Stimulated activated memory B cell treated with anti-CD40 and anti-IgM and Interleukin-4, amounts not matched to agents 10 μg/mL and 1 μg/mL and 100 μg/mL, for 72 hours (primary cell): ENCODE measurements around the gene PTTG2.
"Not testable (repeated sequence)": the region's sequence is repeated elsewhere in the genome, so short reads cannot be mapped to it uniquely, and the experiment has no call there.

ENCODE experiments used
- ATAC-seq: fragments of 150-1000 bp; cut with Tn5 transposase; 2 replicates; pipeline ENCODE4 v1.10.0; 2021
- H3K27ac Mint-ChIP-seq: one replicate; pipeline ENCODE4 v1.8.0; 2022; ENCODE audit warnings: mild to moderate bottlenecking, mixed read lengths
- H3K27me3 Mint-ChIP-seq: one replicate; pipeline ENCODE4 v1.8.0; 2022; ENCODE audit warnings: mixed read lengths
- H3K36me3 Mint-ChIP-seq: one replicate; pipeline ENCODE4 v1.8.0; 2022; ENCODE audit warnings: mixed read lengths
- H3K4me1 Mint-ChIP-seq: one replicate; pipeline ENCODE4 v1.8.0; 2022; ENCODE audit warnings: mixed read lengths
- H3K4me3 Mint-ChIP-seq: one replicate; pipeline ENCODE4 v1.8.0; 2022; ENCODE audit warnings: mild to moderate bottlenecking, moderate library complexity, mixed read lengths
- H3K9me3 Mint-ChIP-seq: one replicate; pipeline ENCODE4 v1.8.0; 2022; ENCODE audit warnings: mixed read lengths

The PTTG2 gene

DNA sequence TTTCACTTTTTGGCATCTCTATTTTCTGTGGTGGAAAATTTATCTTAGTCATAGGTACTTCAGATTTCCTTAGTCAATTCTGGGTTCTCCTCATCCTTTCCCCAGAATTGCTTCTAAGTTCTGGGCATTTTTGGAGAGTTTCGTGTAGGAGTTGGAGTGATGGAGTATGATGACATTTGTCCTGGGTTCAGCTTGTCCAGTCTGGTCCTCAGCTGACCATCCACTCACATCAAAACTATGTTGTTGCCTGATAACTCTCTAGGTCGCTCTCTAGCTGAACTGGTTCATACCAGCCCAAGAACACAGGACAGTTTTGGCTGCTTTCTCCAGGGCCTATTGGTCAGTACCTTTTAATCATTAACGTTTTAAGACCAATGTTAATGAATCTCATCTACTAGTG, 13.2 kb downstream of the PTTG2 start:
- ATAC-seq = no peak
- no peaks in the 10 kb centered on the region for H3K27me3 Mint-ChIP-seq
- H3K4me3 Mint-ChIP-seq = no peak overlapping the region
- H3K36me3 Mint-ChIP-seq = peaks cover 10% of the 10 kb centered on the region
- H3K9me3 Mint-ChIP-seq = peaks cover 3% of the 10 kb centered on the region
- no peak overlapping the region for H3K27ac Mint-ChIP-seq
- H3K4me1 Mint-ChIP-seq = peaks cover 28% of the 10 kb centered on the region

DNA sequence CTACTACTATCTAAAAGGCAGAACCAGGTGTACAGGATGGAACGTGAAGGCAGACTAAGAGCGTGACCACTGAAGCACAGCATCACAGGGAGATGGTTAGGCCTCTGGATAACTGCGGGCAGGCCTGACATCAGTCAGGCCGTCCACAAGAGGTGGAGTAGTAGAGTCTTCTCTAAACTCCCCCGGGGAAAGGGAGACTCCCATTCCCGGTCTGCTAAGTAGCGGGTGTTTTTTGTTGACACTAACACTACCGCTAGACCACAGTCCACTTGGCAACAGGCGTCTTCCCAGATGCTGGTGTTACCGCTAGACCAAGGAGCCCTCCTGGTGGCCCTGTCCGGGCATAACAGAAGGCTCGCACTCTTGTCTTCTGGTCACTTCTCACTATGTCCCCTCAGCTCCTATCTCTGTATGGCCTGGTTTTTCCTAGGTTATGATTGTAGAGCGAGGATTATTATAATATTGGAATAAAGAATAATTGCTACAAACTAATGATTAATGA, 15.2 kb downstream of the PTTG2 start:
- H3K4me3 Mint-ChIP-seq, ATAC-seq, H3K9me3 Mint-ChIP-seq, H3K36me3 Mint-ChIP-seq, H3K27me3 Mint-ChIP-seq: not testable (repeated sequence)
- Mint-ChIP-seq H3K4me1 (peaks cover 34% of the 10 kb centered on the region), H3K27ac (peak overlapping the region; percentile 3)

DNA sequence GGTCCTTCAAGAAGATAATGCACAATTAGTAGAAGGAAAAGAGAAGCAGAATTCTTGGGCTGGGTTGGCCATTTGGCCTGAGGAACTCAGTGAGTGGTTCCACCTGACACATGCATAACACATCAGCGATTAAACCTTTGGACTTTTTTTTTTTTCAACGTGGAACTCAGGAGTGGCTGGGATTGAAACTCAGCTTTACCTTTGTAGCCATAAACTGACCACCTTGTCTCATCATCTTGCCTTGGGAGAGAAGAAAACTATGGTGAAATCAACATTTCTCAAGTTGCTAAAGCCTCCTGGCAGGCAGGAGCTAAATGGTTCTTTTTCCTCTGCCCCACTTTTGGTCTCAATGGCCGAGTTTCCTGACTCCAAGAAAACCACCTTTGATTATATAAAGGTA, 16.3 kb downstream of the PTTG2 start:
- peaks cover 30% of the 10 kb centered on the region for H3K4me1 Mint-ChIP-seq
- peak overlapping the region; percentile 61 for H3K27ac Mint-ChIP-seq
- ATAC-seq = no peak
- no peaks in the 10 kb centered on the region for H3K36me3 Mint-ChIP-seq
- no peaks in the 10 kb centered on the region for H3K27me3 Mint-ChIP-seq
- H3K9me3 Mint-ChIP-seq = no peaks in the 10 kb centered on the region
- peak overlapping the region; percentile 56 for H3K4me3 Mint-ChIP-seq

DNA sequence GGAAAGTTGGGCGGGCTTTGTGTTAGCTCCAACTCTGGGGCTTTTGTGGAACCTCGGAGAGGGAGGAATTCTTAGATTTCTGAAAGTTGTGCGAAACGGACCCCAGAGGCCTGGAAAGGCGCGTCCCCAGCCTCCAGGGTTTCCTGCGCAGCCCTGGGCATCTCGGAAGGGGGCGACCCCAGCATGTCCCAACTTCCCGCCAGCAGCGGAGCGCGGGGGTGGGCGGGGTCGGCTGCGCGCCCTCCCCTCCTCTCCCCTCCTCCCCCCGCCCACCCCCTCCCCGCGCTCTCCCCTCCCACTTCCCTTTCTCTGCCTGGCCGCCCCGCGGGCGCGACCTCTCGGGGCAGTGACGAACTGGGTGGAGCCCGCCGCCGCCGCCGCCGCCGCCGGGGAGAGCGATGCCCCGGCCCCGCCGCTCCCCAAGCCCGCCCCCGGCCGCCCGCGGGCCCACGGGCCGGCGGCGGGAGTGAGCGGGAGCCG, 16.8 kb downstream of the PTTG2 start:
- no peaks in the 10 kb centered on the region for H3K27me3 Mint-ChIP-seq
- H3K9me3 Mint-ChIP-seq = no peaks in the 10 kb centered on the region
- H3K4me1 Mint-ChIP-seq = peaks cover 32% of the 10 kb centered on the region
- peak overlapping the region; percentile 81 for H3K4me3 Mint-ChIP-seq
- H3K27ac Mint-ChIP-seq = peak overlapping the region; percentile 61
- H3K36me3 Mint-ChIP-seq = no peaks in the 10 kb centered on the region
- ATAC-seq = peak; percentile 94

DNA sequence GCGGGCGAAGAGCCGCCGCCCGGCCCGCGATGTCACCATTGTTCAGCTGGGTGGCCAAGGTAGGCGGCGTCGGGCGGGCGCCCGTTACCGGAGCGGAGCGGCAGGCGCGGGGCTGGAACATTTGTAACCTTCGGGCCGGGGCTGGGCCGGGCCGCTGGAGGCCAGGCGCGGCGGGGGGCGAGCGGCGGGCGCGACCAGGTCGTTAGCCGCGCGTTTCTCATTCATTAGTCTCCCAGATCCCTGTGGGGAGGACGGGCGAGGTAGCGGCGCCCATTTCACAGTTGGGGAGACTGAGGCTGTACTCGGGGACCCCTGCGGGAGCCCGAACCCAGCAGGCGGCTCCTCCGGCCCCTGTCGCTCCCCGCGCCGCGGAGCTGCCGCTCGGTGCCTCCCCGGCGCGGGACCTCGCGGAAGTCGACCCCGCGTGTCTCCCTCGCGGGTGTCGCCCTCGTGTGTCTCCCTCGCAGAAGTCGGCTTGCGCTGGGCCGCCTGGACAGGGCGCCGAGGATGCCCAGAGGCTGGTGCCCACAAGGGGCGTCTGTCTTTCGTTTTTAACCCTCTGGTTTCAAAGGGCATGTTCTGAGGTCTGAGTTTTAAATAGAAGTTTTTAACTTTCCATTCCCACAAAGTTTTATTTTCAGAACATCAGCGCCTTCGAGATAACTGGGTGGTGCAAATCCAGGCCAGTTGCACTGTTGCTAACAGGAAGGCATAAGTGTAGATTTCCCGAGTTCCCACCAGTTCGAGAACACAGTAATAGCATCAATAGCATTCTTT, 17.5 kb downstream of the PTTG2 start:
- Mint-ChIP-seq H3K27ac (peak overlapping the region; percentile 86), H3K4me1 (peaks cover 37% of the 10 kb centered on the region), H3K27me3 (no peaks in the 10 kb centered on the region)

DNA sequence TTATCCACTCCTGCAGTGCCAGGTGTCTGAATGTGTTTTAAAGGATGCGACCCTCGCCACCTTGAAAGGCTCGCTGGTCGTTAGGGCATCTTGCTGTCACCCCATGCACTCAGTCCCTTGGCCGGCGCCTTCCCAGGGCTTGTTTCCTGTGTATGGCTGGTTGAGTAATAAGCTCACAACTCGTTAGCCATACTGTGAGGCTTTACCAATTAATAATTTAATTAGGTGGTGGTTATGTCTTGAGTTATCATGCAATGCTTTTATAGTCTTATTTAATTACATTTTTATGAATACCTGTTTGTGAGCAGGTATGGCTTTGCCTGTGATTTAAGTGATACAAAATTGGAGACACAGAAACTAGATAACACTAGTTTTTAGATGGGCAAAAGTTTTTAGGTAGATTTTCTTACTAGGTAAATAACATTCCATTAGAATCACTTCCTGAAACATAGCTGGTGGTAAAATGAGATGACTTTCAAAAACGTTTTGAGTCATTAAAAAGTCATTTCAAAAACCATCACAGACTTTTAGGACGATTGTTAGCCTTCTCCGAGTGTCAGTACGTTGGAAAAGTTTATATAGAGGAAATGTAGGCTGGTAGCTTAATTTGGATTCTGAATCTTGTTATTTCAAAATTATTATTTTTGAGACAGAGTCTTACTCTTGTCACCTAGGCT, 18.2 kb downstream of the PTTG2 start:
- peak; percentile 31 for ATAC-seq
- H3K27ac Mint-ChIP-seq = peak overlapping the region; percentile 86
- peaks cover 40% of the 10 kb centered on the region for H3K4me1 Mint-ChIP-seq
- peak overlapping the region; percentile 81 for H3K4me3 Mint-ChIP-seq
- no peaks in the 10 kb centered on the region for H3K27me3 Mint-ChIP-seq
- H3K36me3 Mint-ChIP-seq = no peaks in the 10 kb centered on the region
- H3K9me3 Mint-ChIP-seq = no peaks in the 10 kb centered on the region

More for the DNA sequence above, 17.5 kb downstream of the PTTG2 start:
- Mint-ChIP-seq H3K36me3 (no peaks in the 10 kb centered on the region), H3K9me3 (no peaks in the 10 kb centered on the region), H3K4me3 (peak overlapping the region; percentile 81)
- peak; percentile 80 for ATAC-seq

DNA sequence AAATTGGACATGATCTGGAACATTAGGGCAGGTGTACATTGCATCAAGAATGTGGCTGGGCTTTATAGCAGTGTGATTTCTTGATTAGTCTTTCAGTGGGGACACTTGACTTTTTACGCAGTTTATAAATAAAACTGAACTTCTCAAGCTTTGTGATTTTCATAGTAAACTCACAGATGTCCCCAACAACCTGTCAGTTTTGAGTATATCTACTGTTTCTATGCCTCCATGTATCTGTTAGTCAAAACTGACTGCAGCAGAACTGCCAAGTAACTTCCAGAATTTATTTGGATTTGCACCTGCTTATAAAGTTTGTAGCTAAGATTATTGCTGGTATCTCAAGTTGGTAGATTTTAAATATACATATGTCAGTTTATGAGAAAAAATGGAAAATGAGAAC, 20.0 kb downstream of the PTTG2 start:
- no peak for ATAC-seq
- no peaks in the 10 kb centered on the region for H3K9me3 Mint-ChIP-seq
- H3K27me3 Mint-ChIP-seq = no peaks in the 10 kb centered on the region
- no peaks in the 10 kb centered on the region for H3K36me3 Mint-ChIP-seq
- peak overlapping the region; percentile 86 for H3K27ac Mint-ChIP-seq
- H3K4me1 Mint-ChIP-seq = peaks cover 40% of the 10 kb centered on the region
- no peak overlapping the region for H3K4me3 Mint-ChIP-seq

DNA sequence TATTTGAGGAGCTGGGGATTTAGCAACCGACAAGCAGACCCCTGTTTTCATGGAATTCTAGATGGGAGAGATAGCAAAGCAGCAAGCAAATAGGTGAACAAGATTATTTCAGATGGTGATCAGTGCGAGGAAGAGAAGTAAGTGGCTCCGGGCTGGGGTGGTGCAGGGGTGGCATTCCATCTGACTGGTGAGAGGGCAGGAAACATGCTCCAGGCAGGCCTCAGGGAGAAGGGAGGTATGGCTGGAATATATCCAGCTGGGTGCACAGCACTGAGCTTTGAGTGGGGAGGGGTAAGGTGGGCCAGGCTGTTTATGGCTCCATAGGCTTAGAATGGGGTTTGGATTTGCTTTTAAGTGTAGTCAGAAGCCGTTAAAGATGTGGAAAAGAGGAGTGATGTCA, 21.2 kb downstream of the PTTG2 start:
- H3K27me3 Mint-ChIP-seq = no peaks in the 10 kb centered on the region
- H3K4me3 Mint-ChIP-seq = no peak overlapping the region
- H3K36me3 Mint-ChIP-seq = no peaks in the 10 kb centered on the region
- H3K4me1 Mint-ChIP-seq = peaks cover 47% of the 10 kb centered on the region
- no peaks in the 10 kb centered on the region for H3K9me3 Mint-ChIP-seq
- ATAC-seq = no peak
- no peak overlapping the region for H3K27ac Mint-ChIP-seq

DNA sequence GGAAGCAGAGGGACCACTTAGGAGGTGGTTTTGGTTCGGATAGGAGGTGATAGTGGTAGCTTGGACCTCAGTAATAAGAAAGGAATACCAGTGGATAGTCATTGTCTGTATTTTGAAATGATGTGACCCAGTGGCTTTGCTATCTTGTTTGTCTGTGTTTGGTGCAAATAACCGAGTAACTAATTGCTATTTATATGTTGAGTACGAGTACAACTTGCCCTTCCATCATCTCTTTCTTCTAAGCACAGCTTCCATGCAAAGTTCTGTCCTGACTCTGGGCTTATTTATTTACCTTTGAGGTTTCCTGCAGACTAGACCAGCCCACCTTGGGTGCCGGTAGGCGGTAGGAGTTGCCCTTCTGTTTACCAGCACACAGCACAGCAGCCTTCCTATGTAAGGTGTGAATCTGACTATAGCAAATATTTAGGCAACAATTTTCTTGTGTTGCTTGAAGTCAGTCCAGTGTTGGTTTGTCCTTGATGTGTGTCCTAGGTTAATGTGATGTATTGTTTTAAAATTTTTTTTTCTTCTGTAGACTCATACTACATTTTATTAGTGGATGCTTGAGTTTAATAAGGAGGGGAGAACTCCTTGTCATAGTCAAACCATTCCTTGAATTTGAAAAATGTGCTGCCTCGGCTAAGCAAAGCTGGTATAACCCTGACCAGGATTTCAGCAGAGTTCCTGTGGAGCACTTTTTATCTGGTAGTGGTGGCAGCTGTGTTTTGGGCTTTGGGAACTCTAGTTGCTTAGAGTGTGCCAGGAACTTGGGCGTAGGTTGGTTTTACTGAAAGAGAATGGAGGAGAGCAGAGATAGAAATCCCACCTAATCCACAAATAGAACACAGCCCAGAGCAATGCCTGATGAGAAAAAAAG, 21.9 kb downstream of the PTTG2 start:
- Mint-ChIP-seq H3K9me3 (no peaks in the 10 kb centered on the region), H3K36me3 (no peaks in the 10 kb centered on the region), H3K4me3 (no peak overlapping the region), H3K27ac (peak overlapping the region; percentile 41), H3K27me3 (no peaks in the 10 kb centered on the region), H3K4me1 (peaks cover 47% of the 10 kb centered on the region)
- no peak for ATAC-seq

DNA sequence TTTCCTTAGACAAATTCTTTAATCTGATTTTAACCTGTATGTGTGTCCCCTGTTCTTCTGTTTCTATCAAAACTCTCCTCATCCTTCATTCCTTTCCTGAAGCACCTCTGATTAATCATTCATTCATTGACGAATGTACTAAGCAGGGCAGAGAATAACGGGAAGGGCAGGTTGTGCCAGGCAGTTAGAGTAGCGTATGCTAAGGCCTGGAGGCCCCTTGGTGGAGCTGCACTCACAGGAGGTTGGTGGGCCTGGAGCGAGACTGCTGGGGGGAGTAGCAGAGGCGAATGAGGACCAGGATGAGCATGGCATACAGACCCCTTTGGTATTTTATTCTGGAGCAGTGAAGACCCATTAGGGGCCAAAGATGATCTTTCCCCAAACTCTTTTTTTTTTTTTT, 22.5 kb downstream of the PTTG2 start:
- Mint-ChIP-seq H3K9me3 (no peaks in the 10 kb centered on the region), H3K36me3 (peaks cover 6% of the 10 kb centered on the region), H3K4me1 (peaks cover 53% of the 10 kb centered on the region), H3K27me3 (no peaks in the 10 kb centered on the region), H3K27ac (peak overlapping the region; percentile 41), H3K4me3 (no peak overlapping the region)
- no peak for ATAC-seq

DNA sequence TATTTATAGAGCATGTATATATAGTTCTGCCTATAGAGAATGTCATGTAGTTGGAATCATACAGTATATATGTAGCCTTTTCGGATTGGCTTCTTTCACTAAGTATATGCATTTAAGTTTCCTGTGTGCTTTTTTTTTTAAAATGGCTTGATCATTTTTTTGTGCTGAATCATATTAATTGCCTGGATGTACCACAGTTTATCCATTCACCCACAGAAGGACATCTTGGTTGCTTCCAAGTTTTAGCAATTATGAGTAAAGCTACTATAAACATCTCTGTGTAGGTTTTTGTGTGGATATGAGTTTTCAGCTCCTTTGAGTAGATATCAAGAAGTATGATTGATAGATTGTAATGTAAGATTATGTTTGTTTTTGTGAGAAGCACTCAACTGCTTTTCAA, 23.8 kb downstream of the PTTG2 start:
- ATAC-seq = no peak
- peaks cover 48% of the 10 kb centered on the region for H3K4me1 Mint-ChIP-seq

DNA sequence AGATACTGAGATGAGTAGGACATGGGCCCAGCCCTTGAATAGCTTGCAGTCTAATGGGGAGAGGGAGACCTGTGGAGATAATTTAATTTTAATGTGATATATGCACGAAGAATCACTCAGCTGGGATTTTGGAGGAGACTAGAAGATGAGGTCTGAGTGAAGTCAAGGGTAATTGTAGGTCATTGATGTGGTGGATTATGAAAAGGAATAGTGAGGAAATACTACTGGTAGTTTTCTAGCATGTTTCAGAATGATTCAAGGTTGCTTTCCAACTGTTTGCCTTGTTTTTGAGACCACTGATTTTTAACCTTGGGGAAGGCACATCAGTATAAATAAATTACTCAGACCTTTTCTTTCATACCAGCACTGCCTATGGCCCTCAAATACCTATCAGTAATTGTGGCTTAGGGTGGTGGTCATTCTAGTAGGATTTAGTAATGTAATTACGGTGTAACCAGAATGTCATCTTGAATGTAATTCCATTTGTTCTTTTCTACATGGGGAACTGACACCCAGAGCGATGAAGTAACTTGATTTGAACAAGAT, 25.6 kb downstream of the PTTG2 start:
- Mint-ChIP-seq H3K27me3 (no peaks in the 10 kb centered on the region), H3K4me1 (peaks cover 46% of the 10 kb centered on the region), H3K36me3 (peaks cover 12% of the 10 kb centered on the region), H3K9me3 (no peaks in the 10 kb centered on the region), H3K27ac (no peak overlapping the region), H3K4me3 (no peak overlapping the region)
- ATAC-seq = no peak

More for the DNA sequence above, 23.8 kb downstream of the PTTG2 start:
- Mint-ChIP-seq H3K36me3 (peaks cover 6% of the 10 kb centered on the region), H3K4me3 (no peak overlapping the region), H3K27ac (peak overlapping the region; percentile 41), H3K9me3 (no peaks in the 10 kb centered on the region), H3K27me3 (no peaks in the 10 kb centered on the region)

DNA sequence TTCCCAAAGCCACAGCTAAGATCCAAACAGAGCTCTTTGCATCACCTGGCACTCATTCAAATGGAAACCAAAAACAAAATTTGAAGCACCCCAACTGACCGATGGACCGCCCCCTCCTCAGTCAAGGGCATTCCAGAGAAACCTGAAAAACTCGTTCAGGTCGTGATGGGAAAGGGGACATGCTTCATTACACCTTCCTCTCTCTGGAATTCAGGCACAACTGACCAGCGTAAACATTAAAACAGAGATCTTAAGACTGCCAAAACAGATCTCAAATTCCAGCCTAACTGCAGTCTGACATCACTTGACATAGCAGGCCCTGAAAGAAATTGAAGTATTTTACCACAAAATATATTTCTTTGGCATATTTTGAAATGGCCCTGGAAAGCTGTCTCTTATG, 28.5 kb downstream of the PTTG2 start:
- Mint-ChIP-seq H3K27me3 (no peaks in the 10 kb centered on the region), H3K27ac (peak overlapping the region; percentile 83), H3K4me3 (no peak overlapping the region), H3K9me3 (peaks cover 4% of the 10 kb centered on the region), H3K4me1 (peaks cover 39% of the 10 kb centered on the region), H3K36me3 (peaks cover 21% of the 10 kb centered on the region)
- ATAC-seq = no peak

DNA sequence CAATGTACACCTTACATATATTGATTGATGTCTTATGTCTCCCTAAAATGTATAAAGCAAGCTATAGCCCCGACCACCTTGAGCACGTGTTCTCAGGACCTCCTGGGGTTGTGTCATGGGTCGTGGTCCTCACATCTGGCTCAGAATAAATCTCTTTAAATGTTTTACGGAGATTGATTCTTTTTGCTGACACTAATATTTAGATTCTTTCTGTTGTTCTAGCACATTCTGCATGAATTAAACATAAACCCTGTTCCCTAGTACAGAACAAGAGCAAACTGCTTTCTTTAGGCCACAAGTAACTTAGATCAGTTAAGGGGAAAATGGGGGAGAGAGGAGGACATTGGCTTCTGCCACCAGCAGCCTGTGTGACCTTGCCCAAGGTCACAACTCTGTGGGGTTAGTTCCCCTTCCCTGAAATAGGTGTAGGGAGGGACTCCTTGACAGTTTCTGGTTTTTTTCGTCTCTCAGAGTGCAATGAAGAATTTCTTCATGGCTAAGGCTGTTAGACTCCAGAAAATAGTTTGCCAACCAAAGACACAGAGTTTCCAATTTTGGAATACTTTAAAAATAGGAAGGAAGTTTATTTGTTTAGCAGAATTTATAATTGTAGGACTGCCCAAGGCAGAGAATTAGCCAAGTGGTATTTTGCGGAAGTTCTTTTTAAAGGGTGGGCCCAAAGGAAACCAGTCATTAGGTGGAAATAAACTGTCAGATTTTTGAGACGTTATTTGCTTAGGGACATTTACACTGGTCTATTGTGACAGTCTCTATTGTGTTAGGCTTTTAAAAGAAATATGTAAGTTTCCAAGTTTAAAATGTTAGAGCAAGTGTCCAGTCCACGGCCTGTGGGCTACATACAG, 29.4 kb downstream of the PTTG2 start:
- Mint-ChIP-seq H3K36me3 (peaks cover 21% of the 10 kb centered on the region), H3K27ac (peak overlapping the region; percentile 83), H3K27me3 (no peaks in the 10 kb centered on the region), H3K4me3 (peak overlapping the region; percentile 31), H3K9me3 (peaks cover 4% of the 10 kb centered on the region), H3K4me1 (peaks cover 44% of the 10 kb centered on the region)
- peak; percentile 62 for ATAC-seq
